Ramos (cell line): Measurements from ENCODE around the gene TMCO1.
"Not testable (repeated sequence)": the region's sequence is repeated elsewhere in the genome, so short reads cannot be mapped to it uniquely, and the experiment has no call there.

Source experiments
- in situ Hi-C: fragments of 300-500 bp; cut with MboI; formaldehyde crosslinking; loops from one replicate; pipeline ENCODE4 v1.14.3; 2022; ENCODE audit warnings: low sequenced_read_pairs; ENCODE audit not compliant: unreplicated experiment

TMCO1 gene

GRCh38 chr1:165748550-165748949 lies 20.1 kb downstream of the TMCO1 start:
- in situ Hi-C loops: no loop called here

GRCh38 chr1:165747632-165748447 lies 20.8 kb downstream of the TMCO1 start:
- in situ Hi-C loops: no loop called here

GRCh38 chr1:165744913-165745312 lies 23.8 kb downstream of the TMCO1 start:
- in situ Hi-C loops: not testable (repeated sequence)

GRCh38 chr1:165742194-165742593 lies 26.5 kb downstream of the TMCO1 start:
- in situ Hi-C loops: no loop called here

- in situ Hi-C loops: no loop called here
Observed at GRCh38 chr1:165738794-165739193, 29.9 kb downstream of the TMCO1 start.

GRCh38 chr1:165737196-165737595 lies 31.5 kb downstream of the TMCO1 start:
- in situ Hi-C loops: no loop called here

- in situ Hi-C loops: no loop called here
Observed at GRCh38 chr1:165734906-165735305, 33.8 kb downstream of the TMCO1 start.

- in situ Hi-C loops: no loop called here
Observed at GRCh38 chr1:165726841-165727240, 41.8 kb downstream of the TMCO1 start.

GRCh38 chr1:165726169-165726568 lies 42.5 kb downstream of the TMCO1 start:
- in situ Hi-C loops: no loop called here

GRCh38 chr1:165717918-165718515 lies 50.7 kb downstream of the TMCO1 start:
- in situ Hi-C loops: loop anchor here (5.0 to 25.0 kb wide), 2 partner anchors 194 to 331 kb away; no protein-coding TSS in a partner anchor

GRCh38 chr1:165716265-165717051 lies 52.2 kb downstream of the TMCO1 start:
- in situ Hi-C loops: loop anchor here (5.0 to 25.0 kb wide), 2 partner anchors 196 to 329 kb away; no protein-coding TSS in a partner anchor

GRCh38 chr1:165712764-165713163 lies 55.9 kb downstream of the TMCO1 start:
- in situ Hi-C loops: loop anchor here (25.0 kb wide), 1 partner anchor 325 kb away; no protein-coding TSS in a partner anchor

- in situ Hi-C loops: loop anchor here (25.0 kb wide), 1 partner anchor 321 kb away; no protein-coding TSS in a partner anchor
Observed at GRCh38 chr1:165707984-165708706, 60.5 kb downstream of the TMCO1 start.

GRCh38 chr1:165703648-165704047 lies 65.0 kb downstream of the TMCO1 start:
- in situ Hi-C loops: loop anchor here (25.0 kb wide), 1 partner anchor 316 kb away; no protein-coding TSS in a partner anchor

- in situ Hi-C loops: loop anchor here (25.0 kb wide), 1 partner anchor 315 kb away; no protein-coding TSS in a partner anchor
Observed at GRCh38 chr1:165701922-165702321, 66.7 kb downstream of the TMCO1 start.

GRCh38 chr1:165699577-165699976 lies 69.1 kb downstream of the TMCO1 start:
- in situ Hi-C loops: no loop called here

- in situ Hi-C loops: no loop called here
Observed at GRCh38 chr1:165698761-165699052, 70.0 kb downstream of the TMCO1 start.

- in situ Hi-C loops: no loop called here
Observed at GRCh38 chr1:165697881-165698760, 70.5 kb downstream of the TMCO1 start, which contains the start of gene ALDH9A1. Gene ALDH9A1 (minus strand): TSS chr1:165698562. CDS start chr1:165698558, 4 bp downstream.

- in situ Hi-C loops: no loop called here
Observed at GRCh38 chr1:165697491-165697880, 71.2 kb downstream of the TMCO1 start.
